HG03432 (cell line): ENCODE results near the gene PPTC7.
A peak's percentile ranks its signal among the peaks of the same experiment; 100 is the strongest.
"Not testable (repeated sequence)": the region's sequence is repeated elsewhere in the genome, so short reads cannot be mapped to it uniquely, and the experiment has no call there.

ENCODE experiments used
- ATAC-seq: cut with Tn5 transposase; IDR thresholded peaks from one replicate; pipeline ENCODE4 v1.9.1; 2021; ENCODE audit warnings: mild to moderate bottlenecking, moderate library complexity; ENCODE audit not compliant: unreplicated experiment

Gene PPTC7

DNA sequence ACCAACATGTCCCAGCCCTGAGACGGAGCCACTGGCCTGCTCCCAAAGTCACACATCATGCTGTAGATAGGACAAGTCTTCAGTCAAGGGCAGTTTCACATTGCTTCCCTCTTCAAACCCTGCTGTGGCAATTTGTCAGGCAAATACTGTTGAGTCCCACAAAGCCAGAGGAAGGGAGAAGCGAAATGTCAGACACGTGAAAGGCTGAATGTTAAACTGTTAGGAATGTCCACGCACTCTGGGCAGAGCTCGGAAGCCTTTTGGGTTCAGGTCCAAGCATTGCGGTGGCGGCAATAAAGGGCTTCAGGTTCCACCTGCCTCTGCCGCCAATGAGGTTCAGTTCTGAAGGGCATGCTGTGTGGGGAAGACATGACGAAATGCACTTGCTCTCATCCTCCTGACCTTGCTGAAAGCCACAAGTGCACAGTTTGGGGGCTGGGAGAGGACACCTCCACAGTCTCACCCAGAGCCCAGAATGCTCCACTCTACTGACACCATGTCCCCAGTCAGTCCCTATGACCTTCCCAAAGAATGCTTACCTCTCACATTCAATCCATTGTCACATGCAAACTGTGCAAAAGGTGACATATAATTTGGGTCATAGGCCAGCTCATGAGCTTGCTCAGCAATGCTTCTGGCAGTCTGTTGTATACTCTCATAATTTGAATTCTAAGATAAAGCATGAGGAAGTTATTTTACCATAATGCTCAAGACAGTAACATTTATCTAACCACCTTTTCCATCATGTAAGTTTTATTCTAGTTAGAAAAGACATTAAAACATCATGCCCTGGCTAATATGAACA lies 45.3 kb downstream of the PPTC7 start:
- ATAC-seq: no peak

DNA sequence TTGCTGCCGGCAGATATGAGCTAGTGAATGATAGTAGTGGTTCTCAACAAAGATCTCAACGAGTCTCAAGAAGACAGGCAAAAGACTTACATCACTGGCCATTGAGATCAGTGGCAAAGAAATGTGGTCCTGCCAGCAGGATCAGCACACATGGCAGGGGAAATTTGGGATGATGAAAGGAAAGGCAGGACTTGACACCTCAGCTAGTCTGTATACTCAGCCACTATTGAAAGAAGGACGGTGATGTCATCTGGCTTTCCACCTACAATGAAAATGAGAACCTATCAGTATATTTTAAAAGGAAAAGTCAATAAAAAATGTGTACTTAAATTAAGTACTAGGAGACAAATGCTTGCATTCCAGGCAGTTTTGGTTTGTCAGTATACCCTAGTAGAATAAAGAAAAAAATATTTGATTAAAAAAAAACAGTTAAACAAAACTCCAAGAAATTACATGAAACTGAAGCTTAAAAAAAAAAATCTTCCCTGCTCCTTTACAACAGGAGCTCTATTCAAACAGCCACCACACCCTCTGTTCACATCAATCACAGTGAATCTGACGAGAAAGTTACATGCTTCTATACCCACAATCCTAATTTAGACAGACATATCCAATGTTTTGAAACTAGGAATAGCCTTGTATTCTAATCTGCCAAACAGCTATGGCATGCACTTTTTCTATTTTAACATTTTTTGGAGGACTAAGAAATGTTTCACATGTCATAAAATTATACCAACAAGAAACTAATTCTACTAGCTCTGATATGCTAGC lies 46.1 kb downstream of the PPTC7 start:
- ATAC-seq: no peak

DNA sequence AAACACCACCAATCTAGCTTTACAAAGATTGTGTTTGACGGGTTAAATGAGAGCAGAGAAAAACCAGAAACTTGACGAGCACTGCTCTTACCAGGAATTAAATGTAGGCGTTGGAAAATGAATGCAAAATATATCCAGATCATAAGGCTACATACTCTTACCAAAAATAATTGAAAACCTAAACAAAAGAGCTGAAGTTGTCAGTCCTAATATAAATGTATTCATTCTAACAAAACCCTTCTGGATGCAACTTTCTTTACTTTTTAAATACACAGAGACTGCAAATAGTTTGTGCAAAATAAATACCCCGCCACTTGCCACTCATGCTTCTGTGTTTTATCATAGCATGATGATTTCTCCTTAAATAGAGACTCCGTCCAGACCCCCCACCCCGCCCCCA lies 48.3 kb downstream of the PPTC7 start:
- no peak for ATAC-seq

DNA sequence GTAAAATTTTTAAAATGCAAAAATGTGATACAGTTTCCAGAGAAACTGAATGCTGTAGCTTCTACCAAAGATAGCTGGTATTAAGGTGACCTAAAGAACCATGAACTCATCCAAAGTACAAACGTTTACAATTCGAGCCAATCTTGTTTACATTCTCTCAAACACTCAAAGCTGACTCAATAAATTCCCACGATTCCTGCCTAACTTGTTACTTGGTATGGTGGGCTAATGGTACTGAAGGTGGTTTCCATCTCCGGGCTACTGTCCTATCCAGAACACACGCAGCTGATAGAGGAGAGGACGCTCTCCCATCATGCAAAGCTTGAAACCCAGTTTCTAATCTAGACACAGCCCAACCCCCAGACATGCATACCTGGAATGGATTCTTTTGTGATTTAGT lies 49.5 kb downstream of the PPTC7 start:
- ATAC-seq: no peak

DNA sequence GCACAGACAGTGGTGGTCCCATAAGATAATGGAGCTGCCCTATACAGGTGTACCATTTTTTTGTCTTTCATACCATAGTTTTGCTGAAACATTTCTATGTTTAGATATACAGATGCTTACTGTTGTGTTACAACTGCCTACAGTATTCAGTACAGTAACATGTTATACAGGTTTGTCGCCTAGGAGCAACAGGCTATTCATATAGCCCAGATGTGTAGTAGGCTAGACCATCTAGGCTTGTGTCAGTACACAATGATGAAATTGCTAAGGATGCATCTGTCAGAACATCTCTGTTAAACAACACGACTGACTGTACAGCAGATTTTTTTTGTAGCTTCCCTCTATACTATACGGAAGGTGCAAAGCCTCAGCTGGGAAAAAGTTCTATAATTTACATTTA lies 50.5 kb downstream of the PPTC7 start:
- no peak for ATAC-seq

DNA sequence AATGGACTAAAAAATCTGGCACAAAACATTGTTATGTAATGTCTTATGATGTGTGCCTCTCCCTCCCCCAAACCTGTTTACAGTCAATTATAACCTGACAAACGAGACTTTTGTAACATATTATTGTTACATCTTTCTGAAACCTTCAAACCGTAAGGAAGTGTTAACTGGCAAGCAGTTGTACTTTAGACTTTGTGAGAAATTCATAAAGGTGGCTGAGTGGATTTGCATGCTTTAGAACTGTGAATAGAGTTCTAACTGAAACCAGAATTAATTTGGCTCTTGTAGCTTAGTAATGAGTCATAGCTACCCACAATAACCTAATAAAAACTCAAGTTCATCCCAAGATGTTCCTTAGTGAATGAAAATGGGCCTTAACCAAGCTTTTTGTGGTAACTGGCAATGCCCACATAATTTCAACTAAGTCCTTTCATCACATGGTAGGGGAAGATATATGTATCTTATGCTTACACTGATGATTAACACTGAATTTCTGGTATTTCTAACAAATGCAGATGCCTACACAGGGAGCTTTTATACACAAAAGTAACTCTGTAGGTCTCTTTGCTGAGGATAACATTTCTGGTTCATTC lies 51.3 kb downstream of the PPTC7 start:
- ATAC-seq: peak; percentile 86

DNA sequence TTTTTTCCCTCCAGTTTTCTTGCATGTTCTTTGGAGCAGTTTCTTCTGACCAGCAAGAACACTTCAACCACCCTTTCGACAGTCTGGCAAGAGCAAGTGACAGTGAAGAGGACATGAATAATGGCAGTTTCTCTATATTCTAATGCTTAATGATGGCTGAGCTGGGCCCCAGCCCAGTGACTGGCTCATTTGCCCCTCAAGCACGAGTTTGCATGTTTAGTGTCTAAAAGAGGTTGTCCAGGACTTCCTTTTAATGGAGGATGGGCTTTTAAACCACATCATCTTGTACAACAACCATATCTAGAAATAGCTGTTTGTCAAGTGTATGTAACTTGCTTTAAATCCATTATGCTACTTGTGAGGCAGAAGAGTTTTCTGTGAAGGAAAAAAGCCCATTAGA lies 52.6 kb downstream of the PPTC7 start:
- no peak for ATAC-seq

DNA sequence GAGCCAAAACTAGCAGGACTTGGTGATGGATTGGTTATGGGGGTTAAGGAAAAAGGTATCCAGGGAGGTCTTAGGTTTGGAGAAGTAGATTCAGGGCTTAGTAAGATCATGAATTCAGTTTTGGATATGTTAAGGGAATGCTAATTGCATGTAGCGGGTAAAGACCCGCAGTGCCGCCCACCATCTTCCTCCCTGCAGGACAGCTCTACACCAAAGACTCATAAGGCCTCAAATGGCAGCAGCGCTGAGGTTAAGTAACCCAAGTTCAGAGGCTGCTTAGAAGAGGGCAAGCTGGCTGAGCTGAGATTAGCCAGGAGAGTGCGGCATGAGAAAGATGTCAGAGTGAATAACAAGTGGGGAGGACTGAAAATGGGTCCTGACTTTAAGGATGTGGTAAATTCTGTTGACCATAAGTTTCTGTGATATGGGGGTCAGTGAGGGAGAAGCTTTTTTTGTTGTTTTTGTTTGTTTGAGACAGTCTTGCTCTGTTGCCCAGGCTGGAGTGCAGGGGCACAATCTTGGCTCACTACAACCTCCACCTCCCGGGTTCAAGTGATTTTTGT lies 54.8 kb downstream of the PPTC7 start:
- ATAC-seq: no peak

DNA sequence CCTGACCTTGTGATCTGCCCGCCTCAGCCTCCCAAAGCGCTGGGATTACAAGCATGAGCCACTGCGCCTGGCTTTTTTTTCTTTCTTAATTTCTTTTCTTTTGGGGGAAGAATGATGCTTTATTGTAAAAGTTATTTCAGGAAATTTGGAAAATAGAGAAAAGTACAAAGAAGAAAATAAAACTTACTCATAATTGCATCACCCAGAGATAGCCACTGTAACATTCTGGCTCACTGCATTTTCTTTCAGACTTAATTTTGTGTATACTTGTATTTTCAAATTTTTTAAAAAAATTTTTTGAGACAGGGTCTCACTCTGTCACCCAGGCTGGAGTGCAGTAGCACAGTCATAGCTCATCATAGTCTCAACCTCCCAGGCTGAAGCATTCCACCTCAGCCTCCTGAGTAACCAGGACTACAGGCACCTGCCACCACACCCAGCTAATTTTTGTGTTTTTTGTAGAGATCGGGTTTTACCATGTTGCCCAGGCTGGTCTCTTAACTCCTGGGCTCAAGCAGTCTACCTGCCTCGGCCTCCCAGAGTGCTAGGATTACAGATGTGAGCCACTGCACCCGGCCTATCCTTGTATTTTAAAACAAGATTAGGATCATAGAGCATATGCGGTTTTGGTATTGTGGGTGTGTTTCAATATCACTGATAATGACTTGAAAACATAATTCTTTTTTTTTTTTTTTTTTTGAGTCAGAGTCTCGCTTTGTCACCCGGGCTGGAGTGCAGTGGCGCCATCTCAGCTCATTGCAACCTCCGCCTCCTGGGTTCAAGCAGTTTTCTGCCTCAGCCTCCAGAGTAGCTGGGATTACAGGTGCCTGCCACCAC lies 62.0 kb downstream of the PPTC7 start:
- ATAC-seq: not testable (repeated sequence)

DNA sequence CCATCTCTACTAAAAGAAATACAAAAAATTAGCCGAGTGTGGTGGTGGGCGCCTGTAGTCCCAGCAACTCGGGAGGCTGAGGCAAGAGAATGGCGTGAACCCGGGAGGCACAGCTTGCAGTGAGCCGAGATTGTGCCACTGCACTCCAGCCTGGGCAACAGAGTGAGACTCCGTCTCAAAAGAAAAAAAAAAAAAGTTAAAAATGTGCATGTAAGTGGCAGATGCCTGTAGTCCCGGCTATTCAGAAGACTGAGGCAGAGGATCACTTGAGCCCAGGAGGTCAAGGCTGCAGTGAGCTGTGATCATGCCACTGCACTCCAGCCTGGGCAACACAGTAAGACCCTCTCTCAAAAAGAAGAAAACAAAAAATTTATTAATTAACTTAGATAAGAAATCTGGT lies 65.1 kb downstream of the PPTC7 start:
- ATAC-seq: not testable (repeated sequence)

DNA sequence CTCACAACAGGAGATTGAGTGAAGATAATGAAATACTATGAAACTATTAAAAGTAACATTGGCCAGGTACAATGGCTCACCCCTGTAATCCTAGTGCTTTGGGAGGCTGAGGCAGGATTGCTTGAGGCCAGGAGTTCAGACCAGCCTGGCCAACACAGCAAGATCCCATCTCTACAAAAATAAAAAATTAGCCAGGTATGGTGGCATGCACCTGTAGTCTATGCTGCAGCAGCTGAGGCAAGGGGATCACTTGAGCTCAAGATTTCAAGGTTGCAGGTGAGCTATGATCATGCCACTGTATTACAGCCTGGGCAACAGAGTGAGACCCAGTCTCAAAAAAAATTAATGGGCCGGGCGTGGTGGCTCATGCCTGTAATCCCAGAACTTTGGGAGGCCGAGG lies 66.1 kb downstream of the PPTC7 start:
- no peak for ATAC-seq

DNA sequence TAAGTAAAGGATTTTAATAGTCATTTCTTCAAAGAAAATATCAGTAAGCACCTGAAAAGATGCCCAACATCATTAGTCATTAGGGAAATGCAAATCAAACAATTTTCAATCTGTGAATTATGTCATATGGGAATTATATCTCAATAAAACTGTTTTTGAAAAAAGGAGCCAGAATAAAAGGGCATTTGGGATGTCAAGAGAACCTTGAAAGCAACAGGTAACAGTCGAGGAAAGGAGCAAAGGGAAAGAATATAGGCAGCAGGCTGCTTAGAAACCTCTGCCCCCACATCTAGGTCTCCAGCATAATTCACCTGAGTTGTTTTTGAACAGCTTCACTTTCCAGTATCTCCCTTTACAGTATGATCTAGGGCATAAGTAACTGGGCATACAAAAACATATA lies 68.8 kb downstream of the PPTC7 start:
- no peak for ATAC-seq

DNA sequence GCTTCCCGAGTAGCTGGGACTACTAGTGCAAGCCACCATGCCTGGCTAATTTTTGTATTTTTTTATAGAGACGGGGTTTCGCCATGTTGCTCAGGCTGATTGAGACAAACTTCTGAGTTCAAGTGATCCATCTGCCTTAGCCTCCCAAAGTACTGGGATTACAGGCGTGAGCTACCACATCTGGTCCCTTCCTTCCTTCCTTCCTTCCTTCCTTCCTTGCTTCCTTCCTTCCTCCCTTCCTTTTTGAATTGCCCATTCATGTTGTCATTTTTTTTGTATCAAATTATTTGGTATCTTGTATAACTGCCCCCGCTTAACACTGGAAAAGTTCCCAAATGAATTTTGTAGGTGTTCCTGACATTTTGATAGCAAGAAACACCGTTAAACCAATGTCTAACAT lies 69.3 kb downstream of the PPTC7 start:
- no peak for ATAC-seq

DNA sequence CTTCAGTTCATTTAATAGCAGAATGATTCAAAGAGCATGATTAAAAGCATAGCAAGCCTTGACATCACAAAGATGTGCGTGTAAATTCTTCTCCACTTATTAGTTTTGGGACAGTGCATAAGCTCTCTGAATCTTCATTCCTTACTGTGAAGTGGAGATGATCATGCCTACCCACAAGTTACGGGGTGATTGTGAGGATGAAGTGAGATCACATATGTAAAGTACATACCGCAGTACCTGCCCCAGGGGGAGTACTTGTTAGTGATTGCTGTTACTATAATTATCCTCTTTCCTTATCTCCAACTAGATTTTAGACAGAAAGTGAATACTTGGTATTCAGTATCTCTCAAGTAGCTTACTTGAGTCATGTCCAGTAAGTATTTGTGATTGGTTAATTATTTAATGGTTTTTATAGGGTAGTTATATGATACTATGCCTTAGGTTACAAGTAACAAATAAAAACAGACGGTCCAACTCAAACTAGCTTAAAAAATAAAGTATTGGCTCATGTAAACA lies 75.0 kb downstream of the PPTC7 start:
- no peak for ATAC-seq

DNA sequence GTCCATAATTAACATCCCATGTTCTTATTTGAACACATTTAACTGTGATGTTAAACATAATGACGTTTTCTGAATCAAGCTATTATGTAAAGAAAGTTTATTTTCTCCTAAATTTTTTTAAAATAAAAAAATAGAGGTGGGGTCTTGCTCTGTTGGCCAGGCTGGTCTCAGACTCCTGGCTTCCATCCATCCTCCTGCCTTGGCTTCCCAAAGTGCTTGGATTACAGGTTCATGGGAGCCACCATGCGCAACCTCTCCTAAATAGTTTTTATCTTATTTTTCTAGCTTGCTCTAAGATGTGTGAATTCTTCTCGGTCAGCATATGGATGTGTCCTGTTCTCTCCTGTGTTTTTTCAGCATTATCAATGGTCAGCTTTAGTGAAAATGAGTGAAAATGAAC lies 77.8 kb downstream of the PPTC7 start:
- ATAC-seq: no peak

DNA sequence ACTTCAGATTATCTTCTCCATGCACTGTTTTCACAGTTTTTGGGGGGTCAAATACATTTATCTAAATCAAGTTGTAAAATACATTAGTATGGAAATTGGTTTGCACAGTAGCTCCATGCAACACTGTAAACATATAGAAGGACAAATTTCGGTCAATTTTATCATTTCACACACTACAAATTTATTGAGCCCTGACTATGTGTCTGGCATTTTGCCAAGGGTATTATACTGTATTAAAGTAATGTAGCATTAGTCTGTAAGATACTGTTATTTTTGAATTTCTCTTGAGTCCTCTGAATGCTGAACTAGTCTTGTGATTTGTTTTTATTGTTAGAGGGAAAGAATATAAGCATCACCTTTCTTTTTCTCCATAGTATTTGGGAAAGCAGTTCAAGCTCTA lies 79.7 kb downstream of the PPTC7 start:
- no peak for ATAC-seq

DNA sequence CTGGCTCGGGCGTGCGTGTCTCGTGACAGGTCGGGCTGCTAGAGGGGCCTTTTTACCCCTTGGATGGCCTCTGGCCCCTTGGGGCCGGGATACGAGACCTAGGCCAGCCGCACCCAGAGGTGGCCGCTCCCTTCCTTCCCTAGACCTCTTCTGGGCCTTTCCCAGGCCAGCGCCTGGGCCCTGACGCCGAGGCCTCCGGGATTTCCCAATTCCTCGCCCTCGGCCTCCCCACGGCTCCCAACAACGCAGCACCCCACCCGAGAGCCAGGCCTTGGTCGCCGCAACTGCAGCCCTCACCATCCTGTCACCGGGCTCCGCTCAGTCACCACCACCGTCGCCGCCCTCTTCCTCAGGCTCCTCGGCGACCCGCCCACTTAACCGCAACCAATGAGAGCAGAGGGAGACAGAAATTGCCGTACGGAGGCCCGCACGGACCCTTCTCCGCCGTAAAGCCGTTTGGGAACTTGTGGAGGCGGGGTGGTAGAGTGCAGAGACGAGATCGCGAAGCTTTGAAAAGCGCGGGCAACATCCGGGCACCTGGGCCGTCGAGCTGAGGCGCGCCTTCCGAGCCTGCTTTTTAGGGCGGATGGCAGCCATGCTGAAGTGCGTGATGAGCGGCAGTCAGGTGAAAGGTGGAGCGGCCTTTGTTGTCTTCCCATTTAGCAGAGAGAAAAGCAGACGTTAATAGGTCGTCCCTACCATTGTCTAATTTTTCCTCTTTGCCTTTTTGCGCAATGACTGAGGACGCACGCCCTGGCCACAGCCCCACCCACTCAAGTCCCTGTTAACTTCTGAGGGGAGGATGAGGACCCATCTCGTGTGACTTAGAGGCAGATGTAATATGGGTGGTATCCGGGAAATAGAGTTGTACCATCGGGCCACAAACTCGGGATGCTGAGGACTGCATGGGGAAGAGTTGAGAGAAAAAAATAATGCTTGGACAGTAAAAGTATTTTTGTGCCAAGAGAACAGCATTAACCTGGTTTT lies 81.1 kb downstream of the PPTC7 start, which contains the start of the genes RAD9B and VPS29:
Gene RAD9B (plus strand): TSS at position 580 of the 987 bp plus-strand sequence. CDS start 7 bp downstream, at position 587.
Gene VPS29 (minus strand): TSS at position 360 of the 987 bp plus-strand sequence. CDS start 60 bp downstream, at position 300.
- peak; percentile 96 for ATAC-seq

DNA sequence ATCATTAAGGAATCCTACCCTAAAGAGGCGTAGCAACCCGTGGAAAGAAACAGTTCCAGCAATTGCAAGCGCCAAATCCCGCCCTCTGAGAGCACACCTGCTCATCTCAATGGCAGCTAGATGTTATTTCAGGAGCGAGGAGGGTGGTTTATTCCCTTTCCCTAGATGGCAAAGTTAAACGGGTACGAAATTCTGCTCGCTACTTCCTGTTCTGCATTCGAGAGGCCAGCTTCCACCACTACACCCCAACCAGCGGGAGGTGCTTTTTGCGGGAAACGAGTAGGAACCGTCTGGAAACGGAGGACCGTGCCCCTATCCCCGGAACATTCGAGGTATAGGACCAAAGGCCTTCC lies 81.7 kb downstream of the PPTC7 start:
- peak; percentile 13 for ATAC-seq
